ENCODE measurements around the gene CYP4X1.
A peak's percentile ranks its signal among the peaks of the same experiment; 100 is the strongest.
"Not testable (repeated sequence)": the region's sequence is repeated elsewhere in the genome, so short reads cannot be mapped to it uniquely, and the experiment has no call there.

The CYP4X1 gene

DNA sequence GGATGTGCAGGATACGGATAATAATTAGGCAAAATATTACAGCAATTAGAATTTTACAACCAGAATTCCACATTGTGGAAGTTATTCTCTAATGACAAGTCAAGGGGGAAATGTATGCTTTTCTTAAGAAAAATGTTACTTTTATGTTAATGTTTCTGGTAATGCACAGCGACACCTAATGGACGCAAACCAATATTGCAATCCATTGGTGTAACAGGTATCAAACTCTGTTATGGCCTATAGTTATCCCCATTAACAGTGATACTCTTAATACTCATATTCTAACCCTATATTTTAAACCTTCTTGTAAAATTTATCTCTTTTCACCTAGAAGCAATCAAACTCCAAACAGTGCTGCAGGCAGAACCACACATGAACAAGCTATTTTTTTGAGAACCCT lies 65.9 kb downstream of the CYP4X1 start:
- peak; percentile 14 for DNase-seq

- not testable (repeated sequence) for DNase-seq
These were observed 68.0 kb downstream of the CYP4X1 start for GRCh38 chr1:47091476-47091875.

All from stimulated activated CD4-positive, alpha-beta T cell treated with anti-CD3 and anti-CD28 coated beads, Interleukin-12 subunit alpha, Interleukin-12 subunit beta, amount 100 ng/mL, for 4 hours (primary cell).